ENCODE results near the gene LAMC3. TPM values are rescaled to one million over a fixed set of nuclear protein-coding genes. Genes with fewer than 3 reads are reported as not detected.

The LAMC3 gene
- total and polyA plus RNA-seq, 2 experiments from 2014 or later: 29.5 to 43.4 TPM

GRCh38 chr9:131042666-131043065 lies 33.7 kb downstream of the LAMC3 start:
- TF ChIP-seq CTCF (IDR thresholded peaks at IDR 0.05; ENCODE audit: poor library complexity) (no peak), EZH2 (IDR thresholded peaks at IDR 0.05; ENCODE audit: borderline replicate concordance) (no peak), EZH2phosphoT487 (IDR thresholded peaks at IDR 0.05; ENCODE audit: low read depth, severe bottlenecking, unreplicated experiment) (no peak)
- peak overlapping the region; percentile 28 for H3K4me2 ChIP-seq
- no peaks in the 10 kb centered on the region for H3K9me3 ChIP-seq (ENCODE audit: low read depth)
- H3K9me2 ChIP-seq (replicated peaks; ENCODE audit: insufficient read depth): no peaks in the 10 kb centered on the region
- no peaks in the 10 kb centered on the region for H3K36me3 ChIP-seq (replicated peaks; ENCODE audit: insufficient read depth, low read depth)
- no peak overlapping the region for H2AFZ ChIP-seq
- no peak overlapping the region for H3K4me3 ChIP-seq
- no peaks in the 10 kb centered on the region for H3K27me3 ChIP-seq
- DNase-seq (ENCODE audit: low spot score): no peak
- no peaks in the 10 kb centered on the region for H3K79me2 ChIP-seq
- H3K4me1 ChIP-seq (ENCODE audit: insufficient read depth): peaks cover 2% of the 10 kb centered on the region
- H3K27ac ChIP-seq: peak overlapping the region; percentile 85
- H4K20me1 ChIP-seq (ENCODE audit: insufficient read depth, poor library complexity, severe bottlenecking): no peaks in the 10 kb centered on the region

DNA sequence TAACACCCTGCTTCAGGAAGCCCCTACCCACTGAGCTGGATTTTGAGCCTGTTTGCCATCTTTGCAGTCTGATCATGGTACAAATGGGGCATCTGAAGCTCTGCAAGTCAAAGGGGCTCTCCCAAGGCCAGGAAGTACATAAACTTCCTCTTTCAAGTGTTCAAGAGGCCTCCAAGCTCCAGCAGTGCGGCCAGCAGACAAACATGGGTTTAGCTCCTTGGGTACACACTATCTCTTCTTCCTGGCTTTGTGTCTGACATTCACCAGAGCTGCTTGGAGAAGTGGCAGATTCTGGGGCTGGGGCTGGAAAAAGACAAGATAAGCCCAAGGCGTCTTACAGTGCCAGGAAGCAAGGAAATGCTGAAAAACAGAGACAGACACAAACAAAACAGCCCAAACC lies 34.1 kb downstream of the LAMC3 start:
- peak overlapping the region; percentile 85 for H3K27ac ChIP-seq
- H3K9me3 ChIP-seq (ENCODE audit: low read depth): no peaks in the 10 kb centered on the region
- no peaks in the 10 kb centered on the region for H3K9me2 ChIP-seq (replicated peaks; ENCODE audit: insufficient read depth)
- WGBS (ENCODE audit: low lambda C conversion rate, missing lambda C conversion rate): 39% methylated on average over 2 of the region's 2 CpGs
- no peak overlapping the region for H2AFZ ChIP-seq
- H3K4me2 ChIP-seq: peak overlapping the region; percentile 28
- H3K27me3 ChIP-seq: no peaks in the 10 kb centered on the region
- peak; percentile 62 for DNase-seq (ENCODE audit: low spot score)
- no peaks in the 10 kb centered on the region for H3K36me3 ChIP-seq (replicated peaks; ENCODE audit: insufficient read depth, low read depth)
- no peaks in the 10 kb centered on the region for H4K20me1 ChIP-seq (ENCODE audit: insufficient read depth, poor library complexity, severe bottlenecking)
- no peak for TF ChIP-seq EZH2phosphoT487 (IDR thresholded peaks at IDR 0.05; ENCODE audit: low read depth, severe bottlenecking, unreplicated experiment)
- no peak for TF ChIP-seq EZH2 (IDR thresholded peaks at IDR 0.05; ENCODE audit: borderline replicate concordance)
- TF ChIP-seq CTCF (IDR thresholded peaks at IDR 0.05; ENCODE audit: poor library complexity): no peak
- no peaks in the 10 kb centered on the region for H3K4me1 ChIP-seq (ENCODE audit: insufficient read depth)
- H3K79me2 ChIP-seq: no peaks in the 10 kb centered on the region
- no peak overlapping the region for H3K4me3 ChIP-seq

- H3K4me3 ChIP-seq: no peak overlapping the region
- H3K9me3 ChIP-seq (ENCODE audit: low read depth): no peaks in the 10 kb centered on the region
- H3K9me2 ChIP-seq (replicated peaks; ENCODE audit: insufficient read depth): no peaks in the 10 kb centered on the region
- no peak for DNase-seq (ENCODE audit: low spot score)
- no peaks in the 10 kb centered on the region for H4K20me1 ChIP-seq (ENCODE audit: insufficient read depth, poor library complexity, severe bottlenecking)
- WGBS (ENCODE audit: low lambda C conversion rate, missing lambda C conversion rate): 54% methylated on average over 6 of the region's 6 CpGs
- no peak for TF ChIP-seq EZH2phosphoT487 (IDR thresholded peaks at IDR 0.05; ENCODE audit: low read depth, severe bottlenecking, unreplicated experiment)
- no peak for TF ChIP-seq CTCF (IDR thresholded peaks at IDR 0.05; ENCODE audit: poor library complexity)
- TF ChIP-seq EZH2 (IDR thresholded peaks at IDR 0.05; ENCODE audit: borderline replicate concordance): no peak
- H3K79me2 ChIP-seq: no peaks in the 10 kb centered on the region
- no peaks in the 10 kb centered on the region for H3K36me3 ChIP-seq (replicated peaks; ENCODE audit: insufficient read depth, low read depth)
- H3K4me2 ChIP-seq: peak overlapping the region; percentile 17
- H3K27me3 ChIP-seq: no peaks in the 10 kb centered on the region
- H2AFZ ChIP-seq: no peak overlapping the region
- peak overlapping the region; percentile 85 for H3K27ac ChIP-seq
- no peaks in the 10 kb centered on the region for H3K4me1 ChIP-seq (ENCODE audit: insufficient read depth)
Measured at GRCh38 chr9:131043646-131044045, 34.7 kb downstream of the LAMC3 start.
